Measurements from ENCODE around the gene ELL.

The ELL gene

DNA sequence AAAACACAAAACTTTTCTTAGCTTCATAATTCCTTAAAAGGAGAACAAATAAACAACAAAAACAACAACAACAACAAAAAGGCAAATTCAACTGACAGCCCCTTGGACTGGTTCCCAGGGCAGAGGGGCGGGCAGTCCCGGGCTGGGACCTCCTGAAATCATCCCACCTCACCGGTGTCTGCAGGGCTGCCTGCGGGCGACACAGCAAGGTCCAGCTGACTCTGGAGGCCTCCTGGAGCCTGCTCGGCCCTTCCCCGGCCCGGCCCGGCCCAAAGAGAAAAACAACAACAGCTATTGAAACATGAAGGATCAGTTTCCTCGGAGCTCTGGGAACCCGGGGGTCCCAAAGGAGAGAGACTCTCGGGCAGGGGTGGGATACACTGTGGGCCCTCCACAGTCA is 78.9 kb downstream of the ELL start:
- DNase-seq, result no peak

DNA sequence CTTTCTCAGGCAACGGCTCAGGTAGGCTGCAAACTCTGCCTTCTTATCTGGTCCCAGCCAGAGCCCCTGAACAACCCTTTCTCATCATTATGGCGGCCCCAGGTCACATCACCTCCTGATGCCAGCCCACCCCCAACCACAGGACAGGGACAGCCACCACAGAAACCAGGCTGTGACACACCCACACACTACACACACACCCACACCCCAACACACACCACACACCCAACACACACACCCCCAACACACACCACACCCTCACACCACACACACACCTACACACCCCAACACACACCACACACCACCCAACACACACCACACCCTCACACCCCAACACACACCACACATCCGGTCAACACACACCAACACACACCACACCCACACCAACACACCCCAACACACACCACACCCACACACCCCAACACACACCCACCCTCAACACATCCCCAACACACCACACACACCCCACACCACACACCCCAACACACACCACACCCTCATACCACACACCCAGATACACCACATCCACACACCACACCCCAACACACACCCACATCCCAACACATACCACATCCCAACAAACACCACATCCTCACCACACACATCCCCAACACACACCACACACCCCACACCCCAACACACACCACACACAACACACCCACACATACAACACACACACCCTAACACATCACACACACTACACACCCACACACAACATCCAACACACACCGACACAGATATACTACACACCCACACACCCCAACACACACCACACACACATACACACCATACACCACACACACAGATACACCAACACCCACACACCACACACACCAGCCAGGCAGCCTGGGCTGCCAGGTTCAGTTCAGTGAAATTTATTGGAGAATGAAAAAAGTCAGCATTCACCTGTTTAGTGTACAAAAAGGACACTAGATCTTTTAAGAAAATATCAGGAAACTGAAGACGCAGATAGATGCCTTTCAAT is 79.8 kb downstream of the ELL start:
- no peak for DNase-seq

DNA sequence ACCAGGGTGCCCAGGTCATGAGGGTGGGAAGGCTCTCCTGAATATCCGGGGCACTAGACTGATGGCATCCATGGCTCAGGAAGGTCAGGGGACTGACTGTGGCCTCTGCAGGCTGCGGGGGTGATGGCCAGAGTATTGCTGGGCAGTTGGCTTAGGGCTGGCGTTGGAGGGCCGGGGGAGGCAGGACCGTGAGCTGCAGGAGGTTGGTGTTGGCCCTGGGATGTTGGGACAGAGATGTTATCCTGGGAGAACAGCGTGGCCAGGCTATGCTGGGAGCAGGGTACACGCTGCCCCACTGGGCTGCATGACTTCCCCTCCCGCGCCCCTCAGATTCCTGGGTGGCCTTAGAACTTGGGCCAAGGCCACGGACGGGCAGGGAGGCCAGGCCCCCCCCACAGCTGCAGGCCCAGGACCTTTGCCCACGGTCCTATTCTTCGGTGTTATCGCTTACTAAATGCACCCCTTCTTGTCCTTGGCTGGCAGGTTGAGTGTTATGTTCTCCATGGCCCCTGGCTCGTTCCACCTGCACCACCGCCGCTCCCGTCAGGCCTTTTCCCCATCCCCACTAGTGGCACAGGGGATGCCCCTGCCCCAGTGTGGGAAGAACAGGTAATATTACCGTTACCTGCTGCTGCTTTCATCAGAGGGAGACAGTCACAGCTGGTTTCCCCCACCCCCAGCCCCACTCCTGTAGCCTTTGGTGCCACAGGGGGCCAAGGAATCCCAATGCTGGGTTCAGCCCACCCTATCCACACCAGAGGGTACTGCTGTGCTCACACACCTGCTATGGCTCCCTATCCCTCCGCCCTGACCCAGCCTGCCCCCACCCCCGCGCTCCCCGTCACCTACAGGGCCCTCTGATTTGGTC is 80.7 kb downstream of the ELL start:
- DNase-seq, result no peak

DNA sequence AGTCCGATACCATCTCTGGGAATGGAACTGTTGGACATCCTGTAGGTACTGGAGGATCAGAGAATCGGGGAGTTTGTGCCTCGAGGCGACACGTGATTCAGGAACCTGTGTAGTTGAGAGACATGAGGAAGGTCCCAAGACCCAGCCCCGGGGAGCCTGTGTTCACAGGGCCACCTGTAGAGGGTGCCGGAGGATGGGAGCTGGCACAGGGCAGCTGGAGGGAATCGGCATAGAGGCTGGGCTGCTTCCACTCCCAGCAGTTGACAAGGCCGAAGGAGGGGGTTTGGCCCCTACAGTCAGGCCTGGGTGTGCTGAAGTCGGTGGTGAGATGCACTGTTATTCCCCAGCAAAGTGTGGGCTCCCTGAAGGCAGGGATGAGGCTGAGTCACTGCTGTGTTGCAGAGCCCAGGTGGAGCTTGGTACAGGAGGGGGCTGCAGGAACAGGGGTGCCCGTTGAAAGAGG is 81.4 kb downstream of the ELL start:
- peak; percentile 51 for DNase-seq

DNA sequence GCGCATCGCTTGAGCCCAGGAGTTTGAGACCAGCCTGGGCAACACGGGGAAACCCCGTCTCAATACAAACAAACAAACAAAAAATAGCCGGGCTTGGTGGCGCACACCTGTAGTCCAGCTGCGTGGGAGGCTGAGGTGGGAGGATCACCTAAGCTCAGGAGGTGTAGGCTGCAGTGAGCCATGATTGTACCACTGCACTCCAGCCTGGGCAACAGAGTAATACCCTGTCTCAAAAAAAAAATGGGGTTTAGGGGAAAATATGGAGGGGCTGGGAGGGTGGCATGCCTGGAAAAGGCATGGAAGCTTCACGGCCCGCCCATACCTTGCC is 82.0 kb downstream of the ELL start:
- no peak for DNase-seq

DNA sequence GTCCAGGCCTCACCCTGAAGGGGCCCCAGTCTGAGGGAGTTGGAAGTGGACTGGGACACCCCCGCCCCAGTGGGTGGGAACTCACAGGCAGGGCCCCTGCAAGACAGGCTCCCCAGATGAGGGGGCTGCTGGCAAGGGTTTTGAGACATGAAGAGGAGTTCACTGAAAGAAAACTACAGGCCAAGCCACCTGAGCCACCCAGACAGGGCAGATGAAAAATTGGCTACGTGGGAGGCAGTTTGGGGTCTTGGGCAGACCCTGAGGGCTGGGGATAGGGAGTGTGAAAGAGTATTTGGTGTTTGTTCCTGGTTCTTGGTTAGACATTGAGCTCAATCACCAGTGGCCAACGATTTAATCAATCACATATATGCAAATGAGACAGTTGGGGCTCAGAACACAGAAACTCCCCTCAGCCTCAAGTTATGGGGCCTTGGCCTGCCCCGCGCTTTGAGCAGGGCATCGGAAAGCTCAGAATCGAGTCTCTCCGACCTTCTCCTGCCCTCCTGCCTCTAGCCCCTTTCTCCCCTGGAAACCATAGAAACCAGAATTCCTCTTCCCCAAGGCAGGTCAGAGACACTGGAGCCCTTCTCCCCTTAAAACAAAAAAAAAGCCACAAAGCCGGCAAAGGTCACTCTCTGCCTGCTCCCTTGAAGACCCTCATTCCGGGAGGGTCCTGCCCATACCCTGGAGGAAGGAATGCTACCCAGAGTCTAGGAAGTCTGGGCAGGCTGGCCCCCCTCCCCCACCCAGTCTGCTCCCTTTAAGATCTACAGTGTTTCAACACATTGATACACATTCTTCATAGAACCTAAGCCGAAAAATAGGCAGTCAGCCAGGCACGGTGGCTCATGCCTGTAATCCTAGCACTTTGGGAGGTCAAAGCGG is 82.6 kb downstream of the ELL start:
- no peak for DNase-seq

DNA sequence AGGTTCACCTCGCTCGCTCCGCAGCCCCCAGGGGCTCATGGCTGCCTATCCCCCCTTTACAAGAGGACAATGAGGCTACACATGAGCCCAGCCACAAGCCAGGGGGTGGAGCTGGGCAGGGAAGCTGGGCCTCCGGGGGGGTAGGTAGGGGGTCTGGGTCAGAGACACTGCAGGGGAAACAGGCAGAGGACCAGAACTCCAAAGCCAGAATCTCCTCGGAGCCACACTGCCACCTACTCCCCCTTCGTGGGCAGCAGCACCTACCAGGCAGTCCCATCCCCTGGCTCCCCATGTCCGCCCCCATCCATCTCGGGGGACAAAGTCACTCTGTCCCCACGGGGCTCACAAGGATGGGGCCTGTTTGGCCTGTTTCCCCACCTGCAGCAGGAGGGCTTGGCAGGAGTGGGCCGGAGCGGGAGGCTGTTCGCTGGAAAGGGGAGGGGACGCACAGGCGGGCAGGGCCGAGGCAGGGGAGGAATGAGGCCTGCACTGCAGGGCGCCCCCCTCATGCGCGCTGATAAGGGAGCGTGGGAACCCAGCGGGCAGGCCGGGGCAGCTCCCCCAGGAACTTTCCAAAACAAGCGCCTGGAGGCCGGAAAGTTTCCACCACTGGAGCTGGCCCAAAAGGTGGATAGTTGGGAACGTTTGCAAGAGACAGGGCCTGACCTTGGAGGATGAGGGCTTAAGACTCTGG is 83.4 kb downstream of the ELL start:
- no peak for DNase-seq

DNA sequence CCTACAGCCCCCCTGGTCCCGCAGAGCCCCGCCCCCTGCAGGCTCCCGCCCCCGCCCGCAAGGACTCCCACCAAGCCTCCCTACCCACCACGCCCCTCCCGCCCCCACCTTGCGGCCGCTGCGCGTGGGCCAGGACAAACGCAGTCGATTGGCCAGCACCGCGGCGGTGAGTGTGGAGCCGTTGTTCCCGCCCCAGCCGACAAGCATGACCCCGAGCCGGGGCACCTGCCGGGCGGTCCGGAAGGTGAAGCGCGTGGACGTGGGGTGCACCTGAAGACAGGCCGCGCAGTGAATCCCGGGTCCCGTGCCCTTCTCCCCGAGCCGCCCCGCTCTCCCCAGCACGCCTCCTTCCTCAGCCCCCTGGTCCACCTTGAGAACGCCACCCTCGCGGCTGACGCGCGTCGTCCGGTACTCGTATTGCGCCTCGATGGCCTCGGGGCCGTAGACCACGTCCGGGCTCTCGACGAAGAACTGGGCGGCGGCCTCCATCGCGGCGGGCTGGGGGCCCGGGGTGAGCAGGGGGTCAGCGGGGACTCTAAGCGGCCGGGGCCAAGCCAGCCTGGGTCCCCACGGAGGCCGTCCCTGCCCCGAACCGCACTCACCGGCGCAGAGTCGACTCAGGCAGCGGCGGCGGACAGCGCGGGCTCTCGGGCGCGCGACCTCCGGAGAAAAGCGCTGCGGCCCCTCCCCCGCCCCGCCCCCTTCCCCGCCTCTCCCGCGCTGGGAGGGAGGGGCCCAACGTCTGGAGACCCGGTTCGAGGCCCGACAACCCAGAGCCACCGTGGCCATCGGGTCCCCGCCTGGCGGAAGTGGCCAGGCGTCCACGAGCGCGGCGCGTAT is 84.2 kb downstream of the ELL start, which contains the start of gene ISYNA1:
Gene ISYNA1, minus strand, starts transcription at position 643 of the 840 bp plus-strand sequence. Its CDS starts 154 bp downstream, at position 489.
- DNase-seq, result no peak

DNA sequence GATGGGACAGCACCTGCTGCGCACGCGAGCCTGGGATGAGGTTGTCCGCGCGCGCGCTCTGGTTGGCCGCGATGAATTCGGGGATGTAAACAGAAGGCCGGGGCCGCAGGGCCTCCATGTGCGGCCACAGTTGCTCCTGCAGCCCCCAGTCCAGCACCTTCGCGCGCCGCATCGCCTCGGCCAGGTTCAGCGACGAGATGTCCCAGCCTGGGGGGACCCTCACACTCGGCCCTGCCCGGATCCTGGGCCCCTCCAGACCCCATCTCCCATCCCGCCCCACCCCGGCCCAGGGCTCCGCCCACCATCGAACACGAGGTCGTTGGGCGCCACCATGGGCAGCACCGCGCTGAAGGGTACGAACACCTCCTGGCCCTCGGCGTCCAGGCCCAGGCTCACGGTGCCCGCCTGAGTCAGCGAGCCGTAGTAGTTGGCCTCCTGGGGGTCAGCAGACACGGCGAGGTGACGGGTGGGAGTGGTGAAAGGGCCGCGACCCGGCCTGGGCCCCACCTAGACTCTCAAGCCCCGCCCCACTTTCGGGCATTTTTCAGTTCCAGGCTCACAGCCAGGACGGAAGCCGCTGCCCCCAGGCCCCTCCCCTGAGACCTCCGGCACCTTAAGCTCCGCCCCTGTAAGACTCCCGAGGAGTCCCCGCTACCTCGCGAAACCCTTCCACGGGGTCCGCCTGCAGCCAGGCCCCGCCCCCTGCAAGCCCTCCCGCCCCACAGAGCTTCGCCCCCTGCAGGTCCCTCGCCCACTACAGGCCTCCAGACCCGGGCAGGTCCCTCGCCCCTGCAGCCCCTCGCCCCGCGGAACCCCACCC is 85.0 kb downstream of the ELL start:
- DNase-seq, result peak; percentile 80

DNA sequence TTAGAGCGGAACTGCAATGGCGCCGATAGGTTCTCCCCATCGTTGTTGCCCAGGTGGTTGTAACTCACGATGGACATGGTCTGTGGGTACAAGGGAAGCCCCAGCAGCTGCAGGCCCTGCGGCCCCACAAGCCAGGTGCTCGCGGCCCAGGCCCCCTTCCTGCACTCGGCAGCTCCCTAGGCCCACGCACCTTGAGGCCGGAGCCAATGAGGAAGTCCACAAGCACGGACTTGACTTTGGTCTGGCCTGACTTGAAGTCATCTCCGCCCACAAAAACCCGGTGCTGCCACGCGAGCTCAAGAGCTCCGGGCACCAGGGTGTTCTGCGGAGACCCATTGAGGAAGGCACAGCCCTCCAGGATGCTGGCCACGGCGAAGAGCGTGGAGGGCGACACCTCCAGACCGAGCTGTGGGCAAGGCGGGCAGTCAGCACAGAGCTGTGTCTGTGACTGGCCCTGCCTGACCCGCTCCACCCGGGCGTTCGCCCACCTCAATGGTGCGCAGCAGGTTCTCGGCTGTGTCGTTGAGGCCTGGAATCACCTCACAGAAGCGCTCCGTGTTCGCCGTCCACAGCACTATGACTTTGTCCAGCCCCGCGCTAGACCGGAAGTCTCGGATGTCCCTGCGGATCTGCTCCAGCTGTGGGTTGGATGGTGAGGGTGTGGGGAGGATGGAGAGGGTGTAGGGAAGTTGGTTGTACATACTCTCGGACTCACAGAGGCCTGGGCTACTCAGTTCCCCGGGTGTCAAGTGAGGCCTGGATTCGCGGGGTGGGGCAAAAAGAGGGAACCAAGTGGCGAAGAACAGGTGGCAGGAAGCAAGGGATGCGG is 85.8 kb downstream of the ELL start:
- DNase-seq, result no peak

DNA sequence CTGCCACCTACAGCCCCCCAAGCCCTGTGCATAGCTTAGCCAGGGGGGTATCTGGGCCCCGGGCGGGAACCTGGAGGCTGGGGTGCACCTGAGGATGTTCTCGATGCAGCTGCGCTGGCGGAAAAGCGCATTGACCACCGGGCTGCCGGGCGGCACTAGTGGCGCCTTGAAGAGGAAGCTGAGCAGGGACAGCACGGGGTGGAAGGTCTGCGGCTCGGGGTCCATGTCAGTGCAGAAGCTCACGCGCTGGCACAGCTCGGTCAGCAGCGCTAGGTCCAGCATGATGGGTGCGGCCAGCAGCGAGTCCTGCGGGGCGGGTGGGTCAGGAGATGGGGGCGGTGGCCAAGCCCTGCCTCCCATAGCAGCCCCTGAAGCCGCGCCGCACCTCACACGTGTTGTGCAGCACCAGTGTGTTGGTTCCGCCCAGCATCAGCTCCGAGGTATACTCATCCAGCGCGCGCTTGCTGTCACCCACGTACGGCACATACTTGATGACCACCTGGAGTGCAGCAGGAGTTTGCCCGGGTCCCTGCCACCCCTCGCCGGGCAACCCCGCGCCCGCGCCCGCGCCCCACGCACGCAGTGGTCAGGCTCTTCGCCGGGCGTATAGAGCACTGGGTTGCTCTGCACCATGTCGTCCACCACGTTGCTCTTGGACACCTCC is 86.6 kb downstream of the ELL start:
- DNase-seq, result no peak

DNA sequence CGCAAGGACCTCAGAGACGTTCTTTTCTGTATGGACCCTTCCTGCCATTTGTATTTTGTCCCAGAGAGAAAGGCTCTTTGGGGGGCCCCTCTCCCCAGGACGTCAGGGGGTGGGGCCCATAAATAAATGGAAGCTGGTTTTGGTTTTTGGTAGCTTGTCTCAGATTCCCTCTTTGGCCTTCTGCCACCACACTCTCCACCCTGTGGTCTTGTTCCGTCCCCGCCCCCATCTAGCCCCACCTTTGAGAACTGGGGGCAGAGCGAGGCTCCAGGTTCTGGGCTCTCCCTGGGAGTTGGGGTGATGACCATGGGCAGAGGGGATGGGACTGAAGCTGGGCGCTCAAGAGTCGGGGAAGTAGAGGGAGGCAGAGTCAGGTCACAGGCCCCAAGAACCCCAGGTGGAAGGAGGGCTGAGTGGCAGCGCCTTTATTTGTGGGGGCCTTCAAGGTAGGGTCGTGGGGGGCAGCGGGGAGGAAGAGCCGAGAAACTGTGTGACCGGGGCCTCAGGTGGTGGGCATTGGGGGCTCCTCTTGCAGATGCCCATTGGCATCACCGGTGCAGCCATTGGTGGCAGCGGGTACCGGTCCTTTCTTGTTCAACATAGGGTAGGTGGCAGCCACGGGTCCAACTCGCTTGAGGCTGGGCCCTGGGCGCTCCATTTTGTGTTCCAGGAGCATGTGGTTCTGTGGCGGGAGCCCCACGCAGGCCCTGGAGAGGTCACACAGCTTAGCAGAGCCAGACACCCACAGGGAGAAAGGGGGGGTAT is 87.3 kb downstream of the ELL start:
- DNase-seq, result no peak

DNA sequence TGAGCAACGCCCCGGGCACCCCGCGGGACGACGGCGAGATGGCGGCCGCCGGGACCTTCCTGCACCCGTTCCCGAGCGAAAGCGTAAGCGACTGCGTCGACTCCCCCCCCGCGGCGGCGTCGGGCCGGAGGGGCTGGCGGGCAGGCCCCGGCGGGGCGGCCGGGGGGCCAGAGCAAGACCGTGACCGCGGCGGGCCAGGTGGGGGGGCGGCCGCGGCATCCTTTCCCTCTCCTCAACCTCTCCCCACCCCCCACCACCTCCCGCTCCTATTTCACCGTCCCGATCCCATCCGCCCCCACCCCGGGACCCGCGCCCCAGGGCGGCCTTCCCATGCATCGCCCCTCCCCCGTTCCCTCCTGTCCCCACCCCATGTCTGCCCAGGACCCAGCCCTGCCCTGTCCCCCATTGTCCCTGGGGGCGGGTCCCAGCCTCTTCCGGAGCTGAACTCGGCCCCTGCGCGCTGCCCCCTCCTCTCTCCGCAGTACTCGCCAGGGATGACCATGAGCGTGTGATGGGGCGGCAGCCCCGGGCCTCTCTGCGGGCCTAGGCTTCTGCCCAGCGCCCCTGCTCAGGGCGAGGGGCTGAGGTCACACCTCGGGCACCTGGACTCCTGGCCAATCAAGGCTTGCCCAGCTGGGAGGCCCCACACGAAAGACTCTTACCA is 88.0 kb downstream of the ELL start:
- DNase-seq, result no peak

DNA sequence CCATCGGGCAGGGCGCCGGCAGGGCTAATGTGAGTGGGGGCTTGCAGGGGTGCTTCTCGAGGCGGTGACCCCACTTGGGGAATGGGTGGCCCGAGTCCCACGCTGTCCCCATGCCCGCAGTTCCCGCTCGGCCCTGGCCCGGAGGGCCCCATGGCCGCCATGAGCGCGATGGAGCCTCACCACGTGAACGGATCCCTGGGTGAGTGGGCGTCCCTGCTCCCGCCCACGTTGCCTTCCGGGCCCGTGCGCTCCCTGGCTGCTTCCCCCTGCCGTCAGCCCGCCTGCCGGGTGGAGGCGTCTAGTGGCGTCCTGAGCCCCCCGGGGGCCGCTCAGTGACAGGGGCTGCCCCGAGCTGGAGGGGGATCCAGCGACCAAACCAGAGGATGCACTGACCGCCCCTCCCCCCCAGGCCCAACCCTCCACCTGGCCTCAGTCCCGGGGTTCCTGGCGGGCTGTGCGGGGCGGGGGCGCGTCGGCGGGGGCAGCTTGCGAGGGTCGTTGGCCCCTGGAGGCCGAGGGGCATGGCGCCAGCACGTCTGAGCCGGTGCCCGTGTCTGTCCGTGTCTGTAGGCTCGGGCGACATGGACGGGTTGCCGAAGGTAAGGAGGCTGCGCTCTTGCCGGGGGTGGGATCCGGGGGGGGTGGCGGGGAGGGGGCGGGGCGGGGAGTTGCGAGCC is 88.7 kb downstream of the ELL start:
- no peak for DNase-seq

DNA sequence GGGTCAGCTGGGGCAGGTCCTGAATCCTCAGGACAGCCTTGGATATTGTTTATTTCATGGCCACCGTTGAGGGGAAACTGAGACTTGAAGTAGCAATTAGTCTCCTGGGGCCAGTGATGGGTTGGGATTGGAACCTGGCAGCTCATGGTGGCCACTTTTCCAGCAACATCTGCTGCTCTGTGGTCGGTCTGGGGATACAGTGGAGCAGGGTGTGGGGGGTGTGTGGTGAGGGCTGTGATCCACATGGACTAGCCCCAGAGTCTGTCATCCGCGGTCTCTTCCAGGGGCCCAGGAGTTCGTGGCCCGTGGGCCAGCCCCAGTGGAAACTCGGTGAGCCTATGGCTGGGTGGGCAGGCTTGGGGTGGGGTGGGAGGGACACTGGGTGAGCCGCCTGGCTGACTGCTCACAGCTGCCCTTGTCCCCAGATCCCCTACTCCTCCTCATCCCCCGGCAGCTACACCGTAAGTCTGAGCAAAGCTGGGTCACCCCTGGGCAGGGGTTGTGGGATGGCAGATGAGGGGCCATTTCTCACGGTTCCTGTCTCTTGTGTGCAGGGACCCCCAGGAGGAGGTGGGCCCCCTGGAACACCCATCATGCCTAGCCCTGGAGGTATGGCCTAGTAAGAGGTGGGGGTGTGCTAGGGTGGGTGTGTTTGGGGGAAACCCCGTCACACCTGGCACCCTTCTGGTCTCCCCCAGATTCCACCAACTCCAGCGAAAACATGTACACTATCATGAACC is 89.4 kb downstream of the ELL start:
- DNase-seq, result no peak

All from activated CD4-positive, alpha-beta T cell treated with anti-CD3 and anti-CD28 coated beads, Interleukin-10, Interleukin-2, amounts not matched to agents 100 ng/mL and 50 ng/mL, durations not matched to agents 16 hours and 8 hours (primary cell).